HG03159 (cell line): ENCODE data around the gene CEND1.
"Not testable (repeated sequence)": the region's sequence is repeated elsewhere in the genome, so short reads cannot be mapped to it uniquely, and the experiment has no call there.

Experiments
- ATAC-seq: cut with Tn5 transposase; IDR thresholded peaks from one replicate; pipeline ENCODE4 v1.9.1; 2021; ENCODE audit warnings: mild to moderate bottlenecking, moderate library complexity; ENCODE audit not compliant: unreplicated experiment

The CEND1 gene

GRCh38 chr11:765025-765801 lies 24.7 kb downstream of the CEND1 start:
- ATAC-seq, result no peak

- ATAC-seq, result no peak
Observed at GRCh38 chr11:764322-765024, 25.4 kb downstream of the CEND1 start.

GRCh38 chr11:763549-764321 lies 26.2 kb downstream of the CEND1 start:
- no peak for ATAC-seq

GRCh38 chr11:763073-763463 lies 26.8 kb downstream of the CEND1 start:
- ATAC-seq, result no peak

GRCh38 chr11:762421-763072 lies 27.3 kb downstream of the CEND1 start:
- ATAC-seq, result no peak

GRCh38 chr11:761526-762108 lies 28.3 kb downstream of the CEND1 start:
- ATAC-seq, result no peak

- ATAC-seq, result no peak
Observed at GRCh38 chr11:760236-760635, 29.7 kb downstream of the CEND1 start.

GRCh38 chr11:749731-750130 lies 40.2 kb downstream of the CEND1 start:
- no peak for ATAC-seq

- ATAC-seq, result no peak
Observed at GRCh38 chr11:748007-748359, 41.9 kb downstream of the CEND1 start.

GRCh38 chr11:747158-748006 lies 42.5 kb downstream of the CEND1 start, which contains the start of gene TALDO1:
TALDO1 (plus strand) TSS chr11:747464; CDS start chr11:747482, 18 bp downstream.
- ATAC-seq, result peak; percentile 84

- peak; percentile 24 for ATAC-seq
Observed at GRCh38 chr11:746289-747157, 43.4 kb downstream of the CEND1 start.

GRCh38 chr11:745428-745827 lies 44.5 kb downstream of the CEND1 start:
- no peak for ATAC-seq

GRCh38 chr11:742571-743201 lies 47.2 kb downstream of the CEND1 start:
- no peak for ATAC-seq

GRCh38 chr11:742156-742546 lies 47.7 kb downstream of the CEND1 start:
- no peak for ATAC-seq

GRCh38 chr11:737899-738298 lies 52.0 kb downstream of the CEND1 start:
- ATAC-seq, result not testable (repeated sequence)

GRCh38 chr11:737366-737765 lies 52.5 kb downstream of the CEND1 start:
- ATAC-seq, result no peak
